Memory B cell (primary cell): ENCODE measurements around the gene REEP1.

Source experiments
- ATAC-seq: fragments of 150-1000 bp; cut with Tn5 transposase; 2 replicates; pipeline ENCODE4 v1.10.0; 2021; ENCODE audit warnings: low read depth, mild to moderate bottlenecking, moderate library complexity
- DNase-seq, 2 donors: peaks; one replicate each; pipeline ENCODE4 v3.0.0; 2022; ENCODE audit warnings: low spot score in 2 of 2
- H3K27ac Mint-ChIP-seq: one replicate; pipeline ENCODE4 v1.8.0; 2022; ENCODE audit warnings: mild to moderate bottlenecking, moderate library complexity, mixed read lengths
- H3K27me3 Mint-ChIP-seq: one replicate; pipeline ENCODE4 v1.8.0; 2022; ENCODE audit warnings: mixed read lengths
- H3K36me3 Mint-ChIP-seq: one replicate; pipeline ENCODE4 v1.8.0; 2022; ENCODE audit warnings: mild to moderate bottlenecking, mixed read lengths
- H3K4me1 Mint-ChIP-seq: one replicate; pipeline ENCODE4 v1.8.0; 2022; ENCODE audit warnings: mixed read lengths
- H3K4me3 Mint-ChIP-seq: one replicate; pipeline ENCODE4 v1.8.0; 2022; ENCODE audit warnings: mild to moderate bottlenecking, moderate library complexity, mixed read lengths
- H3K9me3 Mint-ChIP-seq: one replicate; pipeline ENCODE4 v1.8.0; 2022; ENCODE audit warnings: mixed read lengths

Gene REEP1

GRCh38 chr2:86199834-86200177 is 137.6 kb downstream of the REEP1 start:
- Mint-ChIP-seq H3K4me3 (peak overlapping the region; percentile 99), H3K9me3 (no peaks in the 10 kb centered on the region), H3K27me3 (no peaks in the 10 kb centered on the region), H3K36me3 (peaks cover 2% of the 10 kb centered on the region), H3K27ac (peak overlapping the region; percentile 93), H3K4me1 (peaks cover 26% of the 10 kb centered on the region)
- ATAC-seq (no peak), DNase-seq (no peak)

DNA sequence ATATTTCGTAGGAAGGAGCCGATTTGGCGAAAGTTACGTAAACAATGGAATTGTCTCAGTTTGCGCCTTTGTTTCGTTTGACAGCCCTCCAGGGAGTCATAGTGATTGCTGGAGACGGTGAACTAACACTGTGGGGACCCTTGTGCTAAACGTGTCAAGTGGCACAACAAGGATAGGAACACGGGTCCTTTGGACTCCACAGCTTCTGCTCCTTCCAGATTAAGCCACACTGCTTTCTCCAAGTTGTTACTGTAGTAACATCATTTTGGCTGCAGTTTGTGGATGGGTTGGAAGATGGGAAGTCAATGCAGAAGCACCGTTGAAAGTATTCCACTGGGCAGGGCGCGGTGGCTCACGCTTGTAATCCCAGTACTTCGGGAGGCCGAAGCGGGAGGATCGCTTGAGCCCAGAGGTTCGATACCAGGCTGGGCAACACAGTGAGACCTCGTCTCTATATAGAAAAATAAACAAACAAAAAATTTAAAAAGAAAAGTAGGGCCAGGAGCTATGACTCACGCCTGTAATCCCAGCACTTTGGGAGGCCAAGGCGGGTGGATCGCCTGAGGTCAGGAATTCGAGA is 141.5 kb downstream of the REEP1 start:
- Mint-ChIP-seq H3K4me3 (peak overlapping the region; percentile 93), H3K9me3 (no peaks in the 10 kb centered on the region), H3K4me1 (peaks cover 27% of the 10 kb centered on the region), H3K36me3 (peaks cover 4% of the 10 kb centered on the region), H3K27ac (peak overlapping the region; percentile 96), H3K27me3 (no peaks in the 10 kb centered on the region)
- ATAC-seq = no peak
- DNase-seq = no peak

DNA sequence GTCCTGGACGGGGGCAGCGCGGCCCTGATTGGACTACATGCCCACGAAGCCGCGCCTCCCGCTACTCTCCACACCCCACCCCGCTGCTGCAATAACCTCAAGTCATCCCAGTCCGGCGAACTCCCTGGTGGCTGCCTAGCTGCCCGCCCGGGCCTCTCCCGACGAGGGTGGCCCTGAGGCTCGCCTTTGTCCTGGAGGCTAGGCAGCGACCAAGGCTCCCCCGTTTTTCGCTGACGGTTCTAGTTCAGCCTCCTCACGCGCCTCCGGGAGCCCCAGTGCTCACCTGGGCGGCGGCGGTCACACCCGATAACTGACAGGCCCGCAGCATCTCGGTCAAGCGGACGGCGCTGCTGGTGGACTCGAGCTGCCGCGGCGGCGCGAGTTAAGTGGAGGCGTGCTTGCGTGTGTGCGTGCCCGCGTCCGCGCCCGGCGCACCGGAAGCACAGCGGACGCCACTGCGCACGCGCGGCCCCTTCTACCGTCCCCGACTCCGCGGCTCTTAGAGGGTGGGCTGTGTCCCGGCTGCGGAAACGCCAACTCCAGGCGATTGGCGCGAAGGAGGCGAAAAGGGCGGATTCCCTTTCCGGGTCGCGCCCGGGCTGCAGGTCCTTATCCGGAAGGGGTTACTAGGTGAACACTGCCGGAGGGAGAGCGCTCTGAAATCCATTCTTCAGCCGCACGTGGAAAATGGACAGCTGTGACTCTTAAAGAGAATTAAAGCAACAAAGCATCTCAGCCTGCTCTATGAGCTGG is 142.2 kb downstream of the REEP1 start, which contains the start of gene IMMT:
IMMT (minus strand) TSS at position 408 of the 753 bp plus-strand sequence; CDS start at position 328, 80 bp downstream.
- Mint-ChIP-seq H3K4me3 (peak within 1 kb of the TSS; percentile 93), H3K27ac (peak within 1 kb of the TSS; percentile 96), H3K4me1 (peaks cover 28% of the 10 kb centered on the region), H3K9me3 (no peaks in the 10 kb centered on the region), H3K27me3 (no peaks in the 10 kb centered on the region), H3K36me3 (peaks cover 7% of the 10 kb centered on the region)
- DNase-seq (peak; percentile 78 to 84), ATAC-seq (peak; percentile 87)

GRCh38 chr2:86194751-86195054 is 142.7 kb downstream of the REEP1 start:
- Mint-ChIP-seq H3K4me1 (peaks cover 32% of the 10 kb centered on the region), H3K4me3 (peak overlapping the region; percentile 93), H3K27me3 (no peaks in the 10 kb centered on the region), H3K9me3 (no peaks in the 10 kb centered on the region), H3K36me3 (peaks cover 10% of the 10 kb centered on the region), H3K27ac (peak overlapping the region; percentile 96)
- ATAC-seq (no peak), DNase-seq (no peak)

GRCh38 chr2:86193901-86194567 is 143.4 kb downstream of the REEP1 start:
- H3K4me1 Mint-ChIP-seq = peaks cover 30% of the 10 kb centered on the region
- no peaks in the 10 kb centered on the region for H3K27me3 Mint-ChIP-seq
- no peak for ATAC-seq
- peak overlapping the region; percentile 96 for H3K27ac Mint-ChIP-seq
- H3K9me3 Mint-ChIP-seq = no peaks in the 10 kb centered on the region
- no peak for DNase-seq
- H3K36me3 Mint-ChIP-seq = peaks cover 10% of the 10 kb centered on the region
- peak overlapping the region; percentile 93 for H3K4me3 Mint-ChIP-seq

- ATAC-seq = no peak
- no peaks in the 10 kb centered on the region for H3K27me3 Mint-ChIP-seq
- peaks cover 45% of the 10 kb centered on the region for H3K4me1 Mint-ChIP-seq
- no peak overlapping the region for H3K27ac Mint-ChIP-seq
- no peak overlapping the region for H3K4me3 Mint-ChIP-seq
- no peaks in the 10 kb centered on the region for H3K9me3 Mint-ChIP-seq
- DNase-seq = no peak
- peaks cover 12% of the 10 kb centered on the region for H3K36me3 Mint-ChIP-seq
Measured at GRCh38 chr2:86189782-86190416, 147.5 kb downstream of the REEP1 start.

- Mint-ChIP-seq H3K27me3 (no peaks in the 10 kb centered on the region), H3K9me3 (no peaks in the 10 kb centered on the region), H3K27ac (peak overlapping the region; percentile 81), H3K4me1 (peaks cover 33% of the 10 kb centered on the region), H3K4me3 (peak overlapping the region; percentile 45), H3K36me3 (peaks cover 8% of the 10 kb centered on the region)
- ATAC-seq (no peak), DNase-seq (no peak)
Measured at GRCh38 chr2:86186431-86186830, 151.0 kb downstream of the REEP1 start.

GRCh38 chr2:86185517-86186212 is 151.8 kb downstream of the REEP1 start:
- no peaks in the 10 kb centered on the region for H3K27me3 Mint-ChIP-seq
- peak overlapping the region; percentile 81 for H3K27ac Mint-ChIP-seq
- H3K9me3 Mint-ChIP-seq = no peaks in the 10 kb centered on the region
- peaks cover 33% of the 10 kb centered on the region for H3K4me1 Mint-ChIP-seq
- ATAC-seq = peak; percentile 24
- peaks cover 8% of the 10 kb centered on the region for H3K36me3 Mint-ChIP-seq
- DNase-seq = no peak
- peak overlapping the region; percentile 45 for H3K4me3 Mint-ChIP-seq

DNA sequence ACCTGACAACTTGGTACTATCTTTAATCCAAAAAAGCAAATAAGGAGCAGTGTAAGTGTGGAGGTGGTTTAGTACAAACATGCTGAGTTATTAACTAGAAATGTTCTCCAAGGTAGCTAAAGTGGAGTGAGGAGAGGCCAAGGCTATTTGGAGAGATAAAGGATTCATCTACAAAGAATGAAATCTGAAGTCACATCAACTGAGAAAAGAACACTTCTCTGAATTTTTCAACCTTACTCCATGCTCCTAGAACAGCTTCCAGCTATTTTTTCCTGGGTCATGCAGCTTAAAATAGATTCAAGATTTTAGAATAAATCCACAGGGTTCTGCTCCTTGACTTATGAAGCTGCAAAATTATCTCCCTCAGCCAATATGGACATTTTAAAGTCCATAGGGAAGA is 160.8 kb downstream of the REEP1 start:
- Mint-ChIP-seq H3K27me3 (no peaks in the 10 kb centered on the region), H3K9me3 (no peaks in the 10 kb centered on the region), H3K36me3 (peaks cover 25% of the 10 kb centered on the region), H3K27ac (no peak overlapping the region), H3K4me1 (peaks cover 16% of the 10 kb centered on the region), H3K4me3 (no peak overlapping the region)
- ATAC-seq = no peak
- DNase-seq = no peak

DNA sequence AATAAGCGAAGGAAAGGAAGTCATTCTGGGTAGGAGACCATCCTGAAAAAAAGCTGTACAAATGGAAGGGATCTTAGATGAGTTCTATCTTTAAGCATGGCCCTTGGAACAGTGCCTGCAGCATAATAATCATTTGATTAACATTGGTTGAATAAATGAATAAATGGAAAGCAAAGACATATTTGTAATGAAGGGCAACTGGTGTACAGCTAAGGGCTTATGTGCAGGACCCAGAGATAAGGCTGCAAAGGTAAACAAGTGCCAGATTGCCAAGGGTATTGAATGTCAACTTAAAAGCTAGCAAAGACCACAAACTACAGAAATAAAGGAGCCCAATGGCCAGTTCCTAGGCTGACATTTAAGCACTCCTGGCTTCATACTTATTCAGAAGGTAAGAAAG is 161.6 kb downstream of the REEP1 start:
- Mint-ChIP-seq H3K27me3 (no peaks in the 10 kb centered on the region), H3K4me1 (peaks cover 16% of the 10 kb centered on the region), H3K9me3 (no peaks in the 10 kb centered on the region), H3K36me3 (peaks cover 27% of the 10 kb centered on the region), H3K27ac (peak overlapping the region; percentile 48), H3K4me3 (no peak overlapping the region)
- no peak for DNase-seq
- no peak for ATAC-seq

DNA sequence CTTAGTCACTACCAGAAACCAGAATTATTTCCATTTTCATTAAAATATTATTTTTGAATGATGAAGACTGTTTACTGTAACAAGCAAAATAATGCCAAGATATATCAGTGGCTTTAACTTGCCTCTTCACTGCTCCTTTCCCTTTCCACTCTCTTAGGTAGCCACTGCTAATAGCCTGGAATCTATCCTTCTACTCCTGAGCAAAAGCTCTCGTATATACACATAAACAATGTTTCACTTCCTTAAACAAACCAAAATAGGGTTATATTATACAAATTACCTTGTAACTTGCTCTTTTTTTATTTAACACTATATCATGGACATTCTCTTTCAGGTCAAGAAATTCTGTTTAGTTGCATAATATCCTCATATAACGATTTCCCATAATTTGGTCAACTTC is 163.0 kb downstream of the REEP1 start:
- no peak overlapping the region for H3K4me3 Mint-ChIP-seq
- no peaks in the 10 kb centered on the region for H3K27me3 Mint-ChIP-seq
- no peak for DNase-seq
- H3K9me3 Mint-ChIP-seq = no peaks in the 10 kb centered on the region
- peaks cover 16% of the 10 kb centered on the region for H3K4me1 Mint-ChIP-seq
- peak overlapping the region; percentile 78 for H3K27ac Mint-ChIP-seq
- peaks cover 25% of the 10 kb centered on the region for H3K36me3 Mint-ChIP-seq
- peak; percentile 53 for ATAC-seq

GRCh38 chr2:86172610-86173009 is 164.8 kb downstream of the REEP1 start:
- Mint-ChIP-seq H3K36me3 (peaks cover 32% of the 10 kb centered on the region), H3K27ac (no peak overlapping the region), H3K4me3 (no peak overlapping the region), H3K4me1 (peaks cover 16% of the 10 kb centered on the region), H3K9me3 (no peaks in the 10 kb centered on the region), H3K27me3 (no peaks in the 10 kb centered on the region)
- ATAC-seq = no peak
- no peak for DNase-seq

- Mint-ChIP-seq H3K4me1 (peaks cover 13% of the 10 kb centered on the region), H3K27ac (no peak overlapping the region), H3K36me3 (peaks cover 29% of the 10 kb centered on the region)
Measured at GRCh38 chr2:86171295-86171694, 166.1 kb downstream of the REEP1 start.

DNA sequence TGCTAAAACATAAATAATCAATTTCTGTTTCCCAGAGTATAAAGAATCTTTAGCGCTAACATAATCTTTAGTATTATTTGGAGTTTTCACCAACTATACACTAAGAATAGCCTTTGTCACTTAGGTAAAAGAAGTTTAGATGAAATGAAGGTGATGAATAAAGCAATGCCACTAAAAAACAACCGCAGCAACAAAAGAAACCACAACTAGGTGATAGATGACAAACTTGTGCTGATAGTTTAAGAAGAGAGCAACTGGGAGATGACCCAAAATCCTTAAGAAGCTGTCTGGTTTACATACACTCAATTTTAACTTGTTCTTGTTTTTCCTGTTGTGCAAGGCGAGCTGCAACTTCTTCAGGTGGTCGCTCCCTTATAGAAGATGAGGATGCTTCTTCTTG is 167.0 kb downstream of the REEP1 start:
- H3K36me3 Mint-ChIP-seq = peaks cover 24% of the 10 kb centered on the region

More at GRCh38 chr2:86171295-86171694, 166.1 kb downstream of the REEP1 start:
- DNase-seq (no peak), ATAC-seq (no peak)
- H3K4me3 Mint-ChIP-seq = no peak overlapping the region
- no peaks in the 10 kb centered on the region for H3K27me3 Mint-ChIP-seq
- H3K9me3 Mint-ChIP-seq = no peaks in the 10 kb centered on the region

More for the DNA sequence above, 167.0 kb downstream of the REEP1 start:
- Mint-ChIP-seq H3K4me1 (peaks cover 8% of the 10 kb centered on the region), H3K4me3 (no peak overlapping the region), H3K27ac (no peak overlapping the region), H3K27me3 (no peaks in the 10 kb centered on the region), H3K9me3 (no peaks in the 10 kb centered on the region)
- DNase-seq = no peak
- no peak for ATAC-seq
